Activated B cell treated with CpG ODN at 0.5 μM for 24 hours (primary cell): ENCODE data around the gene TARP.

Experiments used
- ATAC-seq: fragments of 200-7000 bp; cut with Tn5 transposase; one replicate; pipeline ENCODE4 v1.10.0; 2021; ENCODE audit warnings: low read depth, mild to moderate bottlenecking, moderate library complexity
- CTCF ChIA-PET: fragments of 350-600 bp; sonication (Branson Sonifier 250); formaldehyde crosslinking; loops from one replicate; lab custom pipeline; 2021; ENCODE audit warnings: antibody characterized with exemption; lab: Charles Lee
- POLR2A ChIA-PET: fragments of 350-600 bp; sonication (Branson Sonifier 250); formaldehyde crosslinking; loops from one replicate; lab custom pipeline; 2021; ENCODE audit warnings: antibody characterized with exemption; lab: Charles Lee
- DNase-seq: peaks from one replicate; pipeline ENCODE4 v3.0.0; 2022
- H3K27ac Mint-ChIP-seq: one replicate; pipeline ENCODE4 v1.8.0; 2020; ENCODE audit warnings: mixed read lengths
- H3K27me3 Mint-ChIP-seq: one replicate; pipeline ENCODE4 v1.8.0; 2021; ENCODE audit warnings: mixed read lengths
- H3K36me3 Mint-ChIP-seq: one replicate; pipeline ENCODE4 v1.8.0; 2021; ENCODE audit warnings: low read depth, mixed read lengths
- H3K4me1 Mint-ChIP-seq: one replicate; pipeline ENCODE4 v1.8.0; 2021; ENCODE audit warnings: mixed read lengths
- H3K4me3 Mint-ChIP-seq: one replicate; pipeline ENCODE4 v1.8.0; 2020; ENCODE audit warnings: mild to moderate bottlenecking, mixed read lengths
- H3K9me3 Mint-ChIP-seq: one replicate; pipeline ENCODE4 v1.8.0; 2020; ENCODE audit warnings: mixed read lengths
- intact Hi-C: fragments of 100-400 bp; cut with micrococcal nuclease; formaldehyde crosslinking; loops from one replicate; pipeline ENCODE4 v1.15.1; 2024
- TF ChIP-seq, protein P1 (sequence below): fragments of 200-600 bp; IDR thresholded peaks from one replicate; pipeline ENCODE4 v1.8.0; 2022; ENCODE audit warnings: antibody characterized with exemption, mild to moderate bottlenecking

The TARP gene

DNA sequence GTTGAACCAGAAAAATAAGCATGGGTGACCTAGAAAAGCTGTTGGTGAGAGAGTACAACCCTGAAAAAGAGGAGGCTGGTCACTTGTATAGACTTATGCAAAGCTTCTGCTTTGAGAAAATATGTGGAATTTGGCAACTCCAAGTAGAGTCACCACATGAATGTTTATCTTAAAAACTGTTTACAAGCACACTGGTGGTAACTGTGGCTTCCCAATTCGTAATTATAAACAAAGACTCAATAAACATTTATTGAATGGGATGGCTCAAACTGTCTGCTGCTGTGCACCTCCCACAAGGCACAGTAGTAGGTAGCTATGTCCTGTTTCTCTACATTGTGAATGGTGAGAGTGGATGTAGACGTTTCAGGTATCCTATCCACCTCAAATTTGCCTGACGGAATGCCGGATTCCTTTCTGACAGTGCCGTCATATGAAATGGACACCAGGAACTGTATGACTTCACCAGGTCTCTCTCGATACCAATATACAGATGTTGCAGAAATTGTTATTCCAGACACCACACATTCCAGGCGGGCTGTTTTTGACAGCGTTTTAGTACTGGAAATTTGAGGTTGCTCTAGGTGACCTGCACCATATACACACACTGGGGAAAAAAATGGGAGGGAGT lies 43.4 kb upstream of the TARP start:
- Mint-ChIP-seq H3K9me3 (no peaks in the 10 kb centered on the region), H3K36me3 (no peaks in the 10 kb centered on the region), H3K27me3 (peaks cover 12% of the 10 kb centered on the region), H3K4me1 (peaks cover 2% of the 10 kb centered on the region), H3K4me3 (no peak overlapping the region), H3K27ac (no peak overlapping the region)
- POLR2A ChIA-PET = no interaction called here
- DNase-seq = no peak
- intact Hi-C loops = no loop called here
- TF ChIP-seq, protein P1, sequence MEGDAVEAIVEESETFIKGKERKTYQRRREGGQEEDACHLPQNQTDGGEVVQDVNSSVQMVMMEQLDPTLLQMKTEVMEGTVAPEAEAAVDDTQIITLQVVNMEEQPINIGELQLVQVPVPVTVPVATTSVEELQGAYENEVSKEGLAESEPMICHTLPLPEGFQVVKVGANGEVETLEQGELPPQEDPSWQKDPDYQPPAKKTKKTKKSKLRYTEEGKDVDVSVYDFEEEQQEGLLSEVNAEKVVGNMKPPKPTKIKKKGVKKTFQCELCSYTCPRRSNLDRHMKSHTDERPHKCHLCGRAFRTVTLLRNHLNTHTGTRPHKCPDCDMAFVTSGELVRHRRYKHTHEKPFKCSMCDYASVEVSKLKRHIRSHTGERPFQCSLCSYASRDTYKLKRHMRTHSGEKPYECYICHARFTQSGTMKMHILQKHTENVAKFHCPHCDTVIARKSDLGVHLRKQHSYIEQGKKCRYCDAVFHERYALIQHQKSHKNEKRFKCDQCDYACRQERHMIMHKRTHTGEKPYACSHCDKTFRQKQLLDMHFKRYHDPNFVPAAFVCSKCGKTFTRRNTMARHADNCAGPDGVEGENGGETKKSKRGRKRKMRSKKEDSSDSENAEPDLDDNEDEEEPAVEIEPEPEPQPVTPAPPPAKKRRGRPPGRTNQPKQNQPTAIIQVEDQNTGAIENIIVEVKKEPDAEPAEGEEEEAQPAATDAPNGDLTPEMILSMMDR = no peak
- CTCF ChIA-PET = no interaction called here
- no peak for ATAC-seq

DNA sequence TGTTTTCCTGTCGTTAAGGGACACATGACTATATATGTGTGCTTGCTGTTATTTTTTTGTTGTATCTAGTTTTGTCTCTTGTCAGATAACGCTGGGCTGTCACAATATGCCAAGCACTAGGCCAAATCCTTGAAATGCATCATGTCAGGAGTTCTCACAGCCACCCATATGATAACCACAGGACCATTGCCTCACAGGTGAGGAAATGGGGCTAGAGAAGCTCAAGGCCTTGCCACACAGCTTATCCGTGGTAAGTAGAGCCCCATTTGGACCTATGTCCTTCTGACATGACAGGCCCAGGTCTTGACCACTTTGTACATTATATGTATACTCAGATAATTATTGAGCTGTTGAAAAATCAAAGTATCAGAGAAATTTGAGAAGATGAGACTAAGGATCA lies 42.0 kb upstream of the TARP start:
- peaks cover 12% of the 10 kb centered on the region for H3K4me1 Mint-ChIP-seq
- ATAC-seq (no peak), DNase-seq (no peak)
- H3K27me3 Mint-ChIP-seq = peaks cover 17% of the 10 kb centered on the region
- intact Hi-C loops = no loop called here
- H3K27ac Mint-ChIP-seq = no peak overlapping the region
- POLR2A ChIA-PET = no interaction called here
- H3K4me3 Mint-ChIP-seq = no peak overlapping the region
- CTCF ChIA-PET = interaction anchor here (0.8 kb wide), 1 partner anchor 100 kb away, joined by 3 read pairs; no protein-coding TSS in a partner anchor
- TF ChIP-seq, protein P1 = no peak
- no peaks in the 10 kb centered on the region for H3K9me3 Mint-ChIP-seq
- no peaks in the 10 kb centered on the region for H3K36me3 Mint-ChIP-seq

DNA sequence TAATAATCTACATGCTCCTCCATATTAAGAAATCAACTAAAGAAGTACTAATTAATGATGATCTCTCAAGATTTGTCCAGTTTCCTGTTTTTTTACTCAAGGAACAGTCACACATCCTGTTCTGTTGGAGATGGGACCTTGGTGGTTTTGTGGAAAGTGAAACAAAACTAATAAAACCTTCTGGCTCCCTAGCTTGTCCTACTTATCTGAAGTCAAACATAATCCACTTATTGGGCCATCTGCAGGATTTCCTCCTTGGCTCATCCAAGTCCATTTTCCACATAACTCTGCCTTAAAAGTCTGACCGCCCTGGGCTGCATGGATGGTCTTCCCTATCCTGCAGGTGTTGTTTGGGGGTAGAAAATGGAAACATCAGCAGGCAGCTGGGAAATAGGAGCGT lies 39.4 kb upstream of the TARP start:
- CTCF ChIA-PET = no interaction called here
- DNase-seq = no peak
- no peaks in the 10 kb centered on the region for H3K36me3 Mint-ChIP-seq
- H3K27ac Mint-ChIP-seq = no peak overlapping the region
- TF ChIP-seq, protein P1 = no peak
- POLR2A ChIA-PET = no interaction called here
- H3K4me1 Mint-ChIP-seq = peaks cover 12% of the 10 kb centered on the region
- no peak for ATAC-seq
- peaks cover 23% of the 10 kb centered on the region for H3K27me3 Mint-ChIP-seq
- H3K4me3 Mint-ChIP-seq = no peak overlapping the region
- H3K9me3 Mint-ChIP-seq = no peaks in the 10 kb centered on the region
- intact Hi-C loops = no loop called here

DNA sequence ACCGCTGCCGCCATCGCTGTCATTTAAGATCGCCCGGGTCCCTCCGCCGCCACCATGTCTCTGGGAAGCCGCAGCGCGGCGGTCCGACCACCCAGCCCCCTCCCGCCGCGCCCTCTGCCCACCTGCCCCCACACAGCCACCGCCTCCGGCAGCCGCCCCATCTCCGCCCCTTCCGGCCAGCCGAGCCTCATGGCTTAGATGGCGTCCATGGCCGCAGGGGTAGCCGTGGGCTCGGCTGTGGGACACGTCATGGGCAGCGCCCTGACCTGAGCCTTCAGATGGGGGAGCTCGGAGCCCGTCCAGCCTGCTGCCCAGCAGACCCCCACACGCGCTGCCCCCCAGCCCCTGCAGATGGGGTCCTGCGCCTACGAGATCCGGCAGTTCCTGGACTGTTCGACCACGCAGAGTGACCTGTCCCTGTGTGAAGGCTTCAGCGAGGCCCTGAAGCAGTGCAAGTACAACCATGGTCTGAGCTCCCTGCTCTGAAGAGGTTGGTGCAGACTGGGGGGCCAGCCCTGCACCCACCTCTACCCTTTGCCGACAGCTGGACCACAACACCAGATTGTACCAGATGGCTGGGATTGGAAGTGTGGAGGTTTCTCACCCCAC lies 38.0 kb upstream of the TARP start:
- ATAC-seq = peak; percentile 52
- DNase-seq = no peak
- Mint-ChIP-seq H3K27me3 (peaks cover 23% of the 10 kb centered on the region), H3K4me3 (peak overlapping the region; percentile 77), H3K4me1 (peaks cover 12% of the 10 kb centered on the region), H3K9me3 (no peaks in the 10 kb centered on the region), H3K36me3 (no peaks in the 10 kb centered on the region), H3K27ac (no peak overlapping the region)
- ChIA-PET CTCF (interaction anchor here (1.4 kb wide), 1 partner anchor 24 kb away, joined by 4 read pairs; no protein-coding TSS in a partner anchor), POLR2A (no interaction called here)
- intact Hi-C loops = no loop called here
- TF ChIP-seq, protein P1 = no peak

DNA sequence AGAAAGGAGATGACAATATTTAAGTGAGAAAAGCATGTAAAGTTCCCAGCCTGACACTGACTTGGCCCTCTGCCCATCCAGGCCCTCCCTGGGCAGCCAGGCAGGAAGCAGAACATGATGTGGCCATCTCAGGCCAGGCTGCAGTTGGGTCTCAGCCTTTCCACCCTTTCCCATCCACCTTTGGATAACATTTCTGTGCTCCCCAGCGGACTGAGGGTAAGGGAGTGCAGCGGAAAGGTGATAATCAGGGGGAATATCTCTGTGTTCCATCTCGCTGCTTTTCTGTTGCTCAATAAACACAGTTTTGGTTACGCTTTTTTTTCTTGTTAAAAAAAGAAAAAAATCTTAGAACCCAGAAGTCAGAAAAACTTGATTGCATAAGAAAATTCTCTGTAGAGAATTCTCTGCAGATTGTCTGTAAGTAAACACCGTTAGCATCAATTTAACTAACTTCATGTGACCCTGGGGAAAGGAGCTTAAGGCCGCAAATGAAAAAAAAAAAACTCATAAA lies 37.2 kb upstream of the TARP start:
- intact Hi-C loops = no loop called here
- H3K36me3 Mint-ChIP-seq = no peaks in the 10 kb centered on the region
- CTCF ChIA-PET = interaction anchor here (1.4 kb wide), 1 partner anchor 25 kb away, joined by 4 read pairs; no protein-coding TSS in a partner anchor
- H3K27me3 Mint-ChIP-seq = peaks cover 22% of the 10 kb centered on the region
- DNase-seq (no peak), ATAC-seq (no peak)
- no peaks in the 10 kb centered on the region for H3K9me3 Mint-ChIP-seq
- POLR2A ChIA-PET = no interaction called here
- peaks cover 12% of the 10 kb centered on the region for H3K4me1 Mint-ChIP-seq
- peak overlapping the region; percentile 77 for H3K4me3 Mint-ChIP-seq
- TF ChIP-seq, protein P1 = no peak
- H3K27ac Mint-ChIP-seq = no peak overlapping the region
